ENCODE measurements around the gene PREPL.

DNA sequence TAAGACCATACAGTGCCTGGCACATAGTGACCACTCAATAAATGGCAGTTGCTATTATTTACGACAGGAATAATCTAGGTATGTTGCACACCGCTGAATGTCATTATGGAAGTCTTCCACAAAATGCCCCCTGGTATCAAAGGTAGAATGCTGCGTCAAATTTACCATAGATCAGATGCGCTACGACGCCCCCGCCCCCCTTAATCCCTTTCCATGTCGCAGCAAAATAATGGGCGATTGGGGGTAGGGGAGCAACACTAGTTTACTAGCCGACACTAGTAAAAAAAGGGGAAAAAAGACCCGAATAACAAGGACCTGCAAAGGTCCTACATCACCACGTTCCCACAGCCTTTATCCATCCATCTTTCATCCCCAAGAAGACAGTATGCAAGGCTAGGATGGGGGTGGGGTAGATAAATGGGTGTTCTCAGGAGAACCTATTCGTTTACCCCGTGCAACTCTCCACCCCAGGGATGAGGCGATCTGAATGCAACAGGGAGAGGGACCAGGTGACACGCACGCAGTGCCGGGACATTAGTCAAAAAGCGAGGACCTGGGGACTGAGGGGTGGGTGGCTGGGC is 455 bp downstream of the PREPL start:
- TF ChIP-seq, protein P1, sequence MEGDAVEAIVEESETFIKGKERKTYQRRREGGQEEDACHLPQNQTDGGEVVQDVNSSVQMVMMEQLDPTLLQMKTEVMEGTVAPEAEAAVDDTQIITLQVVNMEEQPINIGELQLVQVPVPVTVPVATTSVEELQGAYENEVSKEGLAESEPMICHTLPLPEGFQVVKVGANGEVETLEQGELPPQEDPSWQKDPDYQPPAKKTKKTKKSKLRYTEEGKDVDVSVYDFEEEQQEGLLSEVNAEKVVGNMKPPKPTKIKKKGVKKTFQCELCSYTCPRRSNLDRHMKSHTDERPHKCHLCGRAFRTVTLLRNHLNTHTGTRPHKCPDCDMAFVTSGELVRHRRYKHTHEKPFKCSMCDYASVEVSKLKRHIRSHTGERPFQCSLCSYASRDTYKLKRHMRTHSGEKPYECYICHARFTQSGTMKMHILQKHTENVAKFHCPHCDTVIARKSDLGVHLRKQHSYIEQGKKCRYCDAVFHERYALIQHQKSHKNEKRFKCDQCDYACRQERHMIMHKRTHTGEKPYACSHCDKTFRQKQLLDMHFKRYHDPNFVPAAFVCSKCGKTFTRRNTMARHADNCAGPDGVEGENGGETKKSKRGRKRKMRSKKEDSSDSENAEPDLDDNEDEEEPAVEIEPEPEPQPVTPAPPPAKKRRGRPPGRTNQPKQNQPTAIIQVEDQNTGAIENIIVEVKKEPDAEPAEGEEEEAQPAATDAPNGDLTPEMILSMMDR (IDR thresholded peaks at IDR 0.05): no peak
- no peak for TF ChIP-seq EZH2 (IDR thresholded peaks at IDR 0.05; ENCODE audit: borderline replicate concordance, insufficient read depth, low read depth, low read length, poor library complexity, severe bottlenecking)

Data from B cell (primary cell).